Neural progenitor cell (in vitro differentiated cells): ENCODE data around the gene SCCPDH. TPM values are rescaled to one million over a fixed set of nuclear protein-coding genes. Genes with fewer than 3 reads are reported as not detected.

Experiments used
- DNase-seq: peaks from one replicate; pipeline ENCODE4 v3.0.0-alpha.2; 2016; ENCODE audit warnings: low spot score
- H2AFZ ChIP-seq: fragments of 200-600 bp; sonication (generic); replicated peaks from 2 replicates; pipeline ENCODE4 v1.6.1; 2016; ENCODE audit warnings: antibody characterized with exemption
- H3F3A ChIP-seq: fragments of 200-600 bp; sonication (generic); 2 replicates; pipeline ENCODE4 v1.6.1; 2016; ENCODE audit warnings: antibody characterized with exemption, low read depth
- H3K27ac ChIP-seq: fragments of 200-600 bp; sonication (generic); 2 replicates; pipeline ENCODE4 v1.5.1; 2016; ENCODE audit warnings: mild to moderate bottlenecking
- H3K27me3 ChIP-seq: fragments of 200-600 bp; sonication (generic); 2 replicates; pipeline ENCODE4 v1.6.1; 2016; ENCODE audit warnings: mild to moderate bottlenecking, moderate library complexity
- H3K36me3 ChIP-seq: fragments of 200-600 bp; sonication (generic); 2 replicates; pipeline ENCODE4 v1.5.1; 2016
- H3K4me1 ChIP-seq: fragments of 200-600 bp; sonication (generic); 2 replicates; pipeline ENCODE4 v1.6.1; 2016; ENCODE audit warnings: mixed run types
- H3K4me2 ChIP-seq: fragments of 200-600 bp; sonication (generic); 2 replicates; pipeline ENCODE4 v1.6.1; 2016
- H3K4me3 ChIP-seq: fragments of 200-600 bp; sonication (generic); 2 replicates; pipeline ENCODE4 v1.5.1; 2016
- H3K79me2 ChIP-seq: fragments of 200-600 bp; sonication (generic); 2 replicates; pipeline ENCODE4 v1.6.1; 2016; ENCODE audit warnings: low read depth
- H3K9ac ChIP-seq: fragments of 200-600 bp; sonication (generic); 2 replicates; pipeline ENCODE4 v1.6.1; 2016
- H3K9me3 ChIP-seq: fragments of 200-600 bp; sonication (generic); 2 replicates; pipeline ENCODE4 v1.5.1; 2016; ENCODE audit warnings: low read depth
- H4K20me1 ChIP-seq: fragments of 200-600 bp; sonication (generic); 2 replicates; pipeline ENCODE4 v1.6.1; 2016; ENCODE audit warnings: low read depth
- H3K27ac Mint-ChIP-seq: 3 replicates; pipeline ENCODE4 v1.8.0; 2021; ENCODE audit warnings: mixed read lengths
- H3K27me3 Mint-ChIP-seq: 2 replicates; pipeline ENCODE4 v1.8.0; 2022; ENCODE audit warnings: low read depth, mild to moderate bottlenecking, inconsistent platforms, moderate library complexity, mixed read lengths; ENCODE audit not compliant: insufficient read depth
- H3K36me3 Mint-ChIP-seq: 3 replicates; pipeline ENCODE4 v1.8.0; 2021; ENCODE audit warnings: mixed read lengths
- H3K4me1 Mint-ChIP-seq: 3 replicates; pipeline ENCODE4 v1.8.0; 2021; ENCODE audit warnings: mixed read lengths
- H3K4me3 Mint-ChIP-seq: 3 replicates; pipeline ENCODE4 v1.8.0; 2021; ENCODE audit warnings: mild to moderate bottlenecking, moderate library complexity, mixed read lengths
- H3K9me3 Mint-ChIP-seq: 3 replicates; pipeline ENCODE4 v1.8.0; 2020; ENCODE audit warnings: mixed read lengths
- EZH2 ChIP-seq: fragments of 200-600 bp; sonication (generic); IDR thresholded peaks from 2 replicates; pipeline ENCODE4 v1.6.1; 2017; ENCODE audit warnings: antibody characterized with exemption, mild to moderate bottlenecking, moderate library complexity
- EZH2phosphoT487 ChIP-seq: fragments of 200-600 bp; sonication (generic); IDR thresholded peaks from 2 replicates; pipeline ENCODE4 v1.6.1; 2017; ENCODE audit warnings: antibody characterized with exemption
- total RNA-seq: library from RNA; depleted of rRNA; stranded (reverse); fragments of >200 nt; gene quantifications from 2 replicates; pipeline ENCODE4 v1.2.3, GENCODE V29; 2015; ENCODE audit warnings: low replicate concordance
- TF ChIP-seq, protein P1 (sequence below): fragments of 200-600 bp; sonication (generic); IDR thresholded peaks from 2 replicates; pipeline ENCODE4 v1.5.1; 2017; ENCODE audit warnings: antibody characterized with exemption, mild to moderate bottlenecking

SCCPDH gene
- total RNA-seq, 1 donor from 2014 or later = 56.3 TPM

DNA sequence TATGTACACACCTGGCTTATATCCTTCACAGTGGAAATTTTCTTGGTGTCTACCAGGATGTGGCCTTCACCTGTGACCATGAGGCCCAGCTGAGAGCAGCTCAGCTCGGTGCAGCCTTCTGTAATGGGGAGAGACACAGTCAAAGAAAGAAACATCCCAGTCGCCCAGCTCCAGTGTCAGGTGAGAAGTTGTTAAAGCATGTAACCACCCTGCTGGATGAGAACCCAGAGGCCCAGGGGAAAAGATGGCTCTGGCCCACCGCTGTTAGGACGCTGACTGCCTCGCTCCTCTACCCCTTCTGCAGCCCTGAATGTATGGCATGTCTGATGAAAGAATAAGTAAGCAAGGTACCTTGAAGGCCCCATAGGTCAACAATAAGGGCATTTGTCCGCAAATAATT, 52.7 kb downstream of the SCCPDH start:
- no peaks in the 10 kb centered on the region for H3K79me2 ChIP-seq
- H4K20me1 ChIP-seq = no peaks in the 10 kb centered on the region
- H3K4me3 ChIP-seq = no peak overlapping the region
- no peak overlapping the region for H3K27ac ChIP-seq
- no peak overlapping the region for H3K9ac ChIP-seq
- H2AFZ ChIP-seq = no peak overlapping the region
- peaks cover 2% of the 10 kb centered on the region for H3K27me3 Mint-ChIP-seq
- TF ChIP-seq EZH2 (no peak), EZH2phosphoT487 (no peak)
- TF ChIP-seq, protein P1, sequence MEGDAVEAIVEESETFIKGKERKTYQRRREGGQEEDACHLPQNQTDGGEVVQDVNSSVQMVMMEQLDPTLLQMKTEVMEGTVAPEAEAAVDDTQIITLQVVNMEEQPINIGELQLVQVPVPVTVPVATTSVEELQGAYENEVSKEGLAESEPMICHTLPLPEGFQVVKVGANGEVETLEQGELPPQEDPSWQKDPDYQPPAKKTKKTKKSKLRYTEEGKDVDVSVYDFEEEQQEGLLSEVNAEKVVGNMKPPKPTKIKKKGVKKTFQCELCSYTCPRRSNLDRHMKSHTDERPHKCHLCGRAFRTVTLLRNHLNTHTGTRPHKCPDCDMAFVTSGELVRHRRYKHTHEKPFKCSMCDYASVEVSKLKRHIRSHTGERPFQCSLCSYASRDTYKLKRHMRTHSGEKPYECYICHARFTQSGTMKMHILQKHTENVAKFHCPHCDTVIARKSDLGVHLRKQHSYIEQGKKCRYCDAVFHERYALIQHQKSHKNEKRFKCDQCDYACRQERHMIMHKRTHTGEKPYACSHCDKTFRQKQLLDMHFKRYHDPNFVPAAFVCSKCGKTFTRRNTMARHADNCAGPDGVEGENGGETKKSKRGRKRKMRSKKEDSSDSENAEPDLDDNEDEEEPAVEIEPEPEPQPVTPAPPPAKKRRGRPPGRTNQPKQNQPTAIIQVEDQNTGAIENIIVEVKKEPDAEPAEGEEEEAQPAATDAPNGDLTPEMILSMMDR = no peak
- no peak overlapping the region for H3K27ac Mint-ChIP-seq
- no peak overlapping the region for H3K4me3 Mint-ChIP-seq
- no peaks in the 10 kb centered on the region for H3K4me1 ChIP-seq
- H3K9me3 ChIP-seq = no peaks in the 10 kb centered on the region
- no peak overlapping the region for H3K4me2 ChIP-seq
- H3K4me1 Mint-ChIP-seq = peaks cover 3% of the 10 kb centered on the region
- no peaks in the 10 kb centered on the region for H3K36me3 ChIP-seq
- H3K27me3 ChIP-seq = no peaks in the 10 kb centered on the region
- no peaks in the 10 kb centered on the region for H3K9me3 Mint-ChIP-seq
- DNase-seq = no peak
- peaks cover 41% of the 10 kb centered on the region for H3K36me3 Mint-ChIP-seq
- H3F3A ChIP-seq = no peaks in the 10 kb centered on the region

DNA sequence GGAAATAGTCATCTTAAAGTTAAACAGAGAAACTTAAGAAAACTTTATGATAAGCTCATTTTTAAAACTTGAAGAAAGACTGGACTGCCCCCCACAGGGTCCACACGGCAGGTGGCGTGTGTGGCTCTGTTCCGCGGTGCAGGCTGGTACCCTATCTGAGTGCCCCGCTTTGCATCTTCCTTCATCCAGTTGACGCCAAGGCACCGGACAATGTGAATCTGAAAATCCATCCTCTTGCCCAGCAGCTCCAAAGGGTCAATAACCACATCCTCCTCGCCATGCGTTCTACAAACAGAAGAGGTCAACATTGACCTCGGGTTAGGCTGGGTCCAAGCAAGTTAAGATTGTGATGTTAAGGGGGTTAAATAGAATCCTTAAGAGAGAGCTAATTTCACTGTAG, 54.5 kb downstream of the SCCPDH start:
- Histone ChIP-seq H3K4me2 (no peak overlapping the region), H3K27ac (no peak overlapping the region), H3K9me3 (no peaks in the 10 kb centered on the region), H3F3A (no peaks in the 10 kb centered on the region), H2AFZ (no peak overlapping the region), H3K27me3 (no peaks in the 10 kb centered on the region), H4K20me1 (no peaks in the 10 kb centered on the region), H3K9ac (no peak overlapping the region), H3K4me1 (no peaks in the 10 kb centered on the region), H3K79me2 (no peaks in the 10 kb centered on the region), H3K36me3 (no peaks in the 10 kb centered on the region), H3K4me3 (no peak overlapping the region)
- TF ChIP-seq EZH2phosphoT487 (no peak), EZH2 (no peak)
- TF ChIP-seq, protein P1 = no peak
- Mint-ChIP-seq H3K36me3 (peaks cover 33% of the 10 kb centered on the region), H3K9me3 (no peaks in the 10 kb centered on the region), H3K4me1 (peaks cover 3% of the 10 kb centered on the region), H3K27ac (no peak overlapping the region), H3K4me3 (no peak overlapping the region), H3K27me3 (peaks cover 6% of the 10 kb centered on the region)
- no peak for DNase-seq

DNA sequence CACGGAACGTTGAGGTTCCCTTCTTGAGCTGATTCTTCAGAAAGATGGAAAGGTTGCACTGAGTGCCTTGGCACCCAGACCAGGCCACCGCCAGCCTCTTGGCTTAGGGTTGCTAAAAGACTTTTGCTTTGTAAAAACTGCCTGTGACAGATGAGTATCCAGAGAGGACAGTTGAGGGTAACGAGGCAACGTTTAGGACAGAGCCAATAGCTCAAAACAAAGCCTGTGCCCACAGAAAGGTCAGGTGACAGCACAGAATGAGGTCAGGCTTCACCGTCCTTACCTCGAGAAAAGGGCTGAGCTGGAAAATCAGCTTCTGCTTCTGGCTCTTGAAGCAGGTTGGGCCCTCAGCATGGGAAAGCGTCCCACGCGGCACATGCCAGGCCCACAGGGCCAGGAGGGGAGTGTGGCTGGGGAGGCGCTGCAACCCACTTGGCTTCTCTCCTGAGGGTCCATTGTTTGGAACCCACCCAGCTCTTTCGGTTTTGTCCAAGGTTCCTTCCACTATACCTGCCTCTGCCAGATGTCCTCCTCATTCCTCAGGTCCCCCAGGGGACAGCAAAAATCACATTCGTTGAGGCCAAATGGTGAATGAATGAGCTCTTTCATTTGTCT, 55.5 kb downstream of the SCCPDH start:
- no peak overlapping the region for H2AFZ ChIP-seq
- H3K9me3 ChIP-seq = no peaks in the 10 kb centered on the region
- no peaks in the 10 kb centered on the region for H4K20me1 ChIP-seq
- Mint-ChIP-seq H3K36me3 (peaks cover 36% of the 10 kb centered on the region), H3K9me3 (no peaks in the 10 kb centered on the region), H3K27ac (no peak overlapping the region), H3K4me3 (no peak overlapping the region), H3K27me3 (peaks cover 6% of the 10 kb centered on the region), H3K4me1 (peaks cover 3% of the 10 kb centered on the region)
- H3K79me2 ChIP-seq = no peaks in the 10 kb centered on the region
- TF ChIP-seq EZH2 (no peak), EZH2phosphoT487 (no peak)
- TF ChIP-seq, protein P1 = no peak
- no peak for DNase-seq
- H3K27me3 ChIP-seq = no peaks in the 10 kb centered on the region
- no peaks in the 10 kb centered on the region for H3F3A ChIP-seq
- H3K9ac ChIP-seq = no peak overlapping the region
- H3K36me3 ChIP-seq = no peaks in the 10 kb centered on the region
- no peak overlapping the region for H3K4me2 ChIP-seq
- no peak overlapping the region for H3K4me3 ChIP-seq
- H3K4me1 ChIP-seq = no peaks in the 10 kb centered on the region
- no peak overlapping the region for H3K27ac ChIP-seq
